Subcutaneous abdominal adipose tissue (tissue), 5 donors: ENCODE data around the gene GALNT9.
"Not testable (repeated sequence)": the region's sequence is repeated elsewhere in the genome, so short reads cannot be mapped to it uniquely, and the experiment has no call there.

Source experiments
- H3K27ac ChIP-seq: one replicate; pipeline ENCODE4 v1.7.0; 2013; ENCODE audit warnings: low read depth, mild to moderate bottlenecking, inconsistent platforms, low read length, moderate library complexity
- H3K27me3 ChIP-seq, 5 donors: one replicate each; pipeline ENCODE4 v1.7.0; 2013; ENCODE audit warnings: low read length in 5 of 5, inconsistent platforms in 1 of 5; ENCODE audit not compliant: control insufficient read depth in 5 of 5, insufficient read depth in 4 of 5
- H3K36me3 ChIP-seq, 5 donors: one replicate each; pipeline ENCODE4 v1.7.0; 2013; ENCODE audit warnings: low read length in 5 of 5; ENCODE audit not compliant: control insufficient read depth in 5 of 5, insufficient read depth in 5 of 5
- H3K4me1 ChIP-seq, 5 donors: one replicate each; pipeline ENCODE4 v1.7.0; 2013; ENCODE audit warnings: low read length in 5 of 5, mild to moderate bottlenecking in 3 of 5, moderate library complexity in 1 of 5; ENCODE audit not compliant: control insufficient read depth in 5 of 5, insufficient read depth in 5 of 5
- H3K4me3 ChIP-seq, 5 donors: one replicate each; pipeline ENCODE4 v1.7.0; 2013; ENCODE audit warnings: low read length in 5 of 5, low read depth in 1 of 5
- H3K9ac ChIP-seq, 5 donors: one replicate each; pipeline ENCODE4 v1.7.0; 2013; ENCODE audit warnings: low read length in 5 of 5, mild to moderate bottlenecking in 4 of 5, moderate library complexity in 3 of 5
- H3K9me3 ChIP-seq, 5 donors: one replicate each; pipeline ENCODE4 v1.7.0; 2013; ENCODE audit warnings: low read length in 5 of 5; ENCODE audit not compliant: control insufficient read depth in 5 of 5
- donor health status: healthy.
- donor health status: healthy.
- donor health status: healthy.
- donor health status: healthy.
- donor health status: healthy.

The GALNT9 gene

GRCh38 chr12:132227782-132228475 is 101.5 kb downstream of the GALNT9 start:
- H3K9me3 ChIP-seq = no peaks in the 10 kb centered on the region
- peaks cover 22 to 60% (median 56%) of the 10 kb centered on the region in 5 donors for H3K27me3 ChIP-seq
- H3K9ac ChIP-seq = no peak overlapping the region
- no peak overlapping the region for H3K27ac ChIP-seq
- H3K36me3 ChIP-seq = no peaks in the 10 kb centered on the region
- no peak overlapping the region for H3K4me3 ChIP-seq
- no peaks in the 10 kb centered on the region for H3K4me1 ChIP-seq

DNA sequence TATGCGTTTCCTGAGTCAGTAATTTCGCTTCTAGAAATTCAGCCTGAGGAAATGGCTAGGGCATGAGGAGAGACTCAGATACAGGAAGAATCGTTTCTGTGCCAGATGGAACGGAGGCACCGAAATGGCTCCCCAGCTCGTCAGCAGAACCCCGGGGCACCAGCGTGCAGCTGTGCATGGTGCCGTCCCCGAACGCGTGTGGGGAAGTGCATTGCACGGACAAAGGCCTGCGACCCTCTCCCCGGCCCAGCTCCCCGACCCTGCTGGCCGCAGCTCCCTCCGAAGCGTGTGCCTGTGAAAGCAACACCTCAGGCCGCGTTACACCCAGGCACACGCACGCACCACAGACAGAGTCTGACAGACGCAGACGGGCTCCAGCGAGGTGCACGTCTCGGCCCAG is 102.3 kb downstream of the GALNT9 start:
- H3K27ac ChIP-seq = no peak overlapping the region
- no peaks in the 10 kb centered on the region for H3K9me3 ChIP-seq
- H3K4me1 ChIP-seq = peaks cover 0 to 3% (median 0%) of the 10 kb centered on the region in 5 donors
- H3K9ac ChIP-seq = no peak overlapping the region
- H3K4me3 ChIP-seq = no peak overlapping the region
- H3K36me3 ChIP-seq = no peaks in the 10 kb centered on the region
- peaks cover 22 to 64% (median 56%) of the 10 kb centered on the region in 5 donors for H3K27me3 ChIP-seq

GRCh38 chr12:132226604-132227003 is 102.8 kb downstream of the GALNT9 start:
- peaks cover 0 to 3% (median 0%) of the 10 kb centered on the region in 5 donors for H3K4me1 ChIP-seq
- no peaks in the 10 kb centered on the region for H3K9me3 ChIP-seq
- no peak overlapping the region for H3K27ac ChIP-seq
- H3K27me3 ChIP-seq = peaks cover 22 to 64% (median 56%) of the 10 kb centered on the region in 5 donors
- no peak overlapping the region for H3K4me3 ChIP-seq
- no peak overlapping the region for H3K9ac ChIP-seq
- no peaks in the 10 kb centered on the region for H3K36me3 ChIP-seq

- H3K36me3 ChIP-seq = no peaks in the 10 kb centered on the region
- peaks cover 20 to 59% (median 51%) of the 10 kb centered on the region in 5 donors for H3K27me3 ChIP-seq
- no peak overlapping the region for H3K27ac ChIP-seq
- peaks cover 0 to 3% (median 0%) of the 10 kb centered on the region in 5 donors for H3K4me1 ChIP-seq
- H3K9me3 ChIP-seq = peaks cover 0 to 3% (median 0%) of the 10 kb centered on the region in 5 donors
- H3K4me3 ChIP-seq = no peak overlapping the region
- H3K9ac ChIP-seq = no peak overlapping the region
Observed at GRCh38 chr12:132225214-132225613, 104.2 kb downstream of the GALNT9 start.

DNA sequence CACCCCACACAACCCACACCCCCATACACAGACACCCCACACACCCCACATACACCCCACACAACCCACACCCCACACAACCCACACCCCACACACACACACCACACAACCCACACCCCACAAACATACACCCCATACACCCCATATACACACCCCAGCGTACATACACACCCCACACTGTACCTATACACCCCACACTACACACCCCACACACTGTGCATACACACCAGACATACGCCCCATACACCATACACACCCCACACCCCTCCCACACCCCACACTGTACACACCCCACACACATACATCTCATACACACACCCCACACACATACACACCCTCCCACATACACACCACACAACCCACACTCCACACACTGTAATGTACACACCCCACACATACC is 104.9 kb downstream of the GALNT9 start:
- Histone ChIP-seq H3K9me3 (peaks cover 0 to 3% (median 0%) of the 10 kb centered on the region in 5 donors), H3K27me3 (peaks cover 14 to 55% (median 47%) of the 10 kb centered on the region in 5 donors), H3K4me1 (peaks cover 0 to 3% (median 0%) of the 10 kb centered on the region in 5 donors), H3K9ac (no peak overlapping the region), H3K4me3 (no peak overlapping the region), H3K36me3 (no peaks in the 10 kb centered on the region), H3K27ac (no peak overlapping the region)

DNA sequence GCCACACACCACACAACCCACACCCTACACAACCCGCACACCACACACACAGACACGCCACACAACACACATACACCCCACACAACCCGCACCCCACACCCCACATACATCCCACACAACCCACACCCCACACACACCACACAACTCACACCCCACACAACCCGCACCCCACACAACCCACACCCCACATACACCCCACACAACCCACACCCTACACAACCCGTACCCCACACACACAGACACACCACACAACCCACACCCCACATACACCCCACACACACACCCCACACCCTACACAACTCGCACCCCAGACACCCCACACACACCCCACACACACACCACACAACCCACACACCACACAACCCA is 106.6 kb downstream of the GALNT9 start:
- no peaks in the 10 kb centered on the region for H3K36me3 ChIP-seq
- H3K9me3 ChIP-seq = peaks cover 0 to 3% (median 0%) of the 10 kb centered on the region in 5 donors
- H3K4me1 ChIP-seq = peaks cover 0 to 3% (median 0%) of the 10 kb centered on the region in 5 donors
- no peak overlapping the region for H3K9ac ChIP-seq
- H3K4me3 ChIP-seq = no peak overlapping the region
- H3K27ac ChIP-seq = no peak overlapping the region
- peaks cover 7 to 50% (median 38%) of the 10 kb centered on the region in 5 donors for H3K27me3 ChIP-seq

DNA sequence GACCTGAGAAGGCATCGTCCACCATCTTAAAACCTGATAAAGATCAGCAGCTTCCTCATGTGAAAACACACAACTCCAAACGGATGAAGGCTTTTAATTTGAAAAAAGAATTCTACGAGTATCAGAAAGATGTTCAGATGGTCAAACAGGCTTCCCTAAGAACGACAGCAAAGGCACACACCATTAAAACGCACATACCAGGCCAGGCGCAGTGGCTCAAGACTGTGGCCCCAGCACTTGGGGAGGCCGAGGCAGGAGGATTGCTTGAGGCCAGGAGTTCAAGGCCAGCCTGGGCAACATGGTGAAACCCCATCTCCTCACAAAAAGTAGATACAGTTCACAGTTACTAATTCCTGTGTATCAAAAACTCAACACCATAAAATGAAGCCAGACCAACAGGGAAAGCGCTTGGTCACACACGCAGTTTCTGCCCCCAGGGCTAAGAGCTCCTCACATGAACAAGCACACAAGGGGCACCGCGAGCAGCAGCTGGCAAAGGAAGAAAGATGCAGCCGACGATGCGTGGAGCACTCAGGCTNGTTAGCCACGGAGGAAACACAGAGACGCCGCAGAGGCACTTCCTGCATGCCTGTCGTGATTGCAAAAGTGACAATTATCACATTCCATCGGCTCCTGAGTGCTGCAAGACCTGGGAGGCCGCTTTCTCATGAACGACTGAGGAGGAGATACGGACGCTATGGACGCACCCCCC is 107.1 kb downstream of the GALNT9 start:
- no peaks in the 10 kb centered on the region for H3K36me3 ChIP-seq
- peaks cover 0 to 3% (median 0%) of the 10 kb centered on the region in 5 donors for H3K4me1 ChIP-seq
- H3K9me3 ChIP-seq = peaks cover 0 to 3% (median 0%) of the 10 kb centered on the region in 5 donors
- peaks cover 4 to 49% (median 32%) of the 10 kb centered on the region in 5 donors for H3K27me3 ChIP-seq
- H3K9ac ChIP-seq = no peak overlapping the region
- H3K4me3 ChIP-seq = no peak overlapping the region
- no peak overlapping the region for H3K27ac ChIP-seq

DNA sequence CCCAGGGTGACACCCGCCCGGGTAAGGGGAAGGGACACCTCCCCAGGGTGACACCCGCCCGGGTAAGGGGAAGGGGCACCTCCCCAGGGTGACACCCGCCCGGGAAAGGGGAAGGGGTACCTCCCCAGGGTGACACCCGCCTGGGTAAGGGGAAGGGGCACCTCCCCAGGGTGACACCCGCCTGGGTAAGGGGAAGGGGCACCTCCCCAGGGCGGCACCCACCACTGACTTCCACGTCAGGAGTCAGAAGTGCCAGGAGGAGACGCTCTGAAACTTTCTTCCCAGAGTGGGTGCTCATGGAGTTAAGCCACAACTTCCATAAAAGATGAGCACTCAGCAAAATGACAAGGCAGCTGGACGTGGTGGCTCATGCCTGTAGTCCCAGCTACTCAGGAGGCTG is 109.6 kb downstream of the GALNT9 start:
- not testable (repeated sequence) for H3K9ac ChIP-seq, H3K4me1 ChIP-seq, H3K36me3 ChIP-seq, H3K9me3 ChIP-seq, H3K4me3 ChIP-seq, H3K27ac ChIP-seq
- H3K27me3 ChIP-seq = peaks cover 0 to 26% (median 13%) of the 10 kb centered on the region in 5 donors

DNA sequence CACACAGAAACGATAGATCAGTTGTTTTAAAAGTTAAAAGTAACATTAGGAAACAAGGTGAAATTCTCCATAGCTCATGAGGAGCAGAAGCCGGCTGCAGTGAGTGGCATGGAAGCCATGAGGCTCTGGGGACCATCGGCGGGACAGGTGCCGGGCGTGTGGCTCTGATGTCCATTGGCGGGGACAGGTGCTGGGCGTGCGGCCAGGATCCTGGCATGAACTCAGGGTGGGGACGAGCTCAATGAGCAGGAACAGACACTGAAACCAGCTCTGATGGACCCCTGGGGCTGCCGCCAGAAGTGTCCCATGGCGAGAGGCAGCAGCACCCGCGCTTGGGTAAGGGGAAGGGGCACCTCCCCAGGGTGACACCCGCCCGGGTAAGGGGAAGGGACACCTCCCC is 110.1 kb downstream of the GALNT9 start:
- Histone ChIP-seq H3K4me3 (no peak overlapping the region), H3K27ac (no peak overlapping the region), H3K4me1 (peaks cover 0 to 9% (median 6%) of the 10 kb centered on the region in 5 donors), H3K36me3 (no peaks in the 10 kb centered on the region), H3K27me3 (peaks cover 0 to 24% (median 11%) of the 10 kb centered on the region in 5 donors), H3K9me3 (peaks cover 0 to 3% (median 0%) of the 10 kb centered on the region in 5 donors), H3K9ac (no peak overlapping the region)

GRCh38 chr12:132218915-132219314 is 110.5 kb downstream of the GALNT9 start:
- Histone ChIP-seq H3K9me3 (peaks cover 0 to 3% (median 0%) of the 10 kb centered on the region in 5 donors), H3K27ac (no peak overlapping the region), H3K36me3 (no peaks in the 10 kb centered on the region), H3K27me3 (peaks cover 0 to 24% (median 11%) of the 10 kb centered on the region in 5 donors), H3K9ac (no peak overlapping the region), H3K4me1 (peaks cover 0 to 9% (median 6%) of the 10 kb centered on the region in 5 donors), H3K4me3 (no peak overlapping the region)
